HG02885 (cell line): ENCODE data around the gene CDH16.

Experiments used
- ATAC-seq: cut with Tn5 transposase; IDR thresholded peaks from one replicate; pipeline ENCODE4 v1.9.1; 2021; ENCODE audit warnings: mild to moderate bottlenecking; ENCODE audit not compliant: unreplicated experiment, poor library complexity

The CDH16 gene

GRCh38 chr16:66913081-66913480 is 5.6 kb downstream of the CDH16 start:
- ATAC-seq = no peak

- no peak for ATAC-seq
Observed at GRCh38 chr16:66911801-66912200, 6.9 kb downstream of the CDH16 start.

- ATAC-seq = no peak
Observed at GRCh38 chr16:66911112-66911511, 7.6 kb downstream of the CDH16 start.

- ATAC-seq = no peak
Observed at GRCh38 chr16:66910175-66910940, 8.3 kb downstream of the CDH16 start.

GRCh38 chr16:66908762-66909559 is 9.7 kb downstream of the CDH16 start:
- ATAC-seq = no peak

GRCh38 chr16:66908116-66908515 is 10.6 kb downstream of the CDH16 start:
- ATAC-seq = no peak

GRCh38 chr16:66906916-66907836 is 11.5 kb downstream of the CDH16 start:
- no peak for ATAC-seq

- no peak for ATAC-seq
Observed at GRCh38 chr16:66905633-66906539, 12.8 kb downstream of the CDH16 start.

- no peak for ATAC-seq
Observed at GRCh38 chr16:66904846-66905632, 13.6 kb downstream of the CDH16 start.

GRCh38 chr16:66904428-66904845 is 14.2 kb downstream of the CDH16 start:
- no peak for ATAC-seq

GRCh38 chr16:66903544-66904427 is 14.9 kb downstream of the CDH16 start:
- no peak for ATAC-seq

- ATAC-seq = no peak
Observed at GRCh38 chr16:66902648-66903543, 15.8 kb downstream of the CDH16 start.

- ATAC-seq = no peak
Observed at GRCh38 chr16:66901626-66902025, 17.1 kb downstream of the CDH16 start.

- no peak for ATAC-seq
Observed at GRCh38 chr16:66900721-66901441, 17.8 kb downstream of the CDH16 start.

- ATAC-seq = no peak
Observed at GRCh38 chr16:66899945-66900710, 18.6 kb downstream of the CDH16 start.
